Urinary bladder (tissue), 4 donors: Measurements from ENCODE around the gene MAN1C1. TPM values are rescaled to one million over a fixed set of nuclear protein-coding genes. Genes with fewer than 3 reads are reported as not detected.

ENCODE experiments used
- DNase-seq: peaks from one replicate; pipeline ENCODE4 v3.0.0-alpha.2; 2015; ENCODE audit errors: extremely low spot score
- H3K27ac ChIP-seq: one replicate; pipeline ENCODE4 v1.5.1; 2013; ENCODE audit warnings: low read depth, mild to moderate bottlenecking, moderate library complexity
- H3K36me3 ChIP-seq: one replicate; pipeline ENCODE4 v1.6.1; 2013; ENCODE audit warnings: mild to moderate bottlenecking, moderate library complexity; ENCODE audit not compliant: insufficient read depth
- H3K4me1 ChIP-seq: one replicate; pipeline ENCODE4 v1.6.1; 2013; ENCODE audit warnings: mild to moderate bottlenecking, moderate library complexity; ENCODE audit not compliant: insufficient read depth
- H3K4me3 ChIP-seq: one replicate; pipeline ENCODE4 v1.5.1; 2013; ENCODE audit warnings: low read depth, low read length
- WGBS: extraction: QIAGEN DNeasy Blood & Tissue Kit; methylation state at CpG from one replicate; pipeline ENCODE4 v1.1.7; 2013; 5-methylcytosine and 5-hydroxymethylcytosine counted together
- polyA plus RNA-seq: library from polyadenylated mRNA; stranded (reverse); fragments of 200-250 nt; gene quantifications from one replicate; pipeline ENCODE4 v1.2.3, GENCODE V29; 2013
- total RNA-seq: library from RNA; depleted of rRNA; stranded (reverse); fragments of >200 nt; gene quantifications from one replicate; pipeline ENCODE4 v1.2.3, GENCODE V29; 2014
- donor health status: healthy with polysubstance abuse.
- donor health status: healthy.

MAN1C1 gene
- total and polyA plus RNA-seq, 2 donors, result 18.2 to 26.4 TPM

DNA sequence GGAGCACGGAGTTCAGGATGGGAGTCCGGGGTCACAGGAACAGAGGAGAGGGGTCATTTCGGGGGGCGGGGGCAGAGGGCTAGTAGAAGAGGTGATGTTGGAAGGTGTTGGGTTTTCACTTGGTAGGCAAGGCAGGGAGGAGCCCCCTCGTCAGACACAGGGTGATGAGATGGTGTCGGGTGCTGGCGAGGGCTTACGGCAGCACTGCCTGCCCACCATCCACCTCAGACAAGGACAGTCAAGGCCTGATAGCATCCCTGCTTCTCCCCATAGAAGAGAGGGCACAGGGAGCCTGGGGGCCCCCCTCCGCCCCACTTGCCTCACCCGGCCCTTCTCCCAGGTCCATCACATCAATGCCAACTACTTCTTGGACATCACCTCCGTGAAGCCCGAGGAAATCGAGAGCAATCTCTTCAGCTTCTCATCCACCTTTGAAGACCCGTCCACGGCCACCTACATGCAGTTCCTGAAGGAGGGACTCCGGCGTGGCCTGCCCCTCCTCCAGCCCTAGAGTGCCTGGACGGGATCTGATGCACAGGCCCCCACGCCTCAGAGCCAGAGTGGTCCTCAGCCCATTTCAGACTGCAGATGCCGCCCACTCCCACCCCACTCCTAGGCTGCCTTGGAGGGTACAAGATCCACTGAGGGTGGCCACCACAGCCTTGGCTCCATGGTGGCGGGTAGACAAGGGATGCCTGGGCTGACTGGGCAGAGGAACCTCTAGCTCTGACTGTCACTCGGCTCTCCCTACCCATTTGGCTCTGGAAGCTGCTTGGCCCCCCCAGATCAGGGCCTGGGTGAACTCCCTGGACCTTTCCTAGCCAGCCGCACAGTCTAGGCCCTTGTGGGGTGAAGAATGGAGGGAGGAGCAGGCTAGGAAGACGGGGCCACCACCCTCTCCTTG is 198.9 kb downstream of the MAN1C1 start:
- 92% methylated on average over 24 of the region's 24 CpGs for WGBS

DNA sequence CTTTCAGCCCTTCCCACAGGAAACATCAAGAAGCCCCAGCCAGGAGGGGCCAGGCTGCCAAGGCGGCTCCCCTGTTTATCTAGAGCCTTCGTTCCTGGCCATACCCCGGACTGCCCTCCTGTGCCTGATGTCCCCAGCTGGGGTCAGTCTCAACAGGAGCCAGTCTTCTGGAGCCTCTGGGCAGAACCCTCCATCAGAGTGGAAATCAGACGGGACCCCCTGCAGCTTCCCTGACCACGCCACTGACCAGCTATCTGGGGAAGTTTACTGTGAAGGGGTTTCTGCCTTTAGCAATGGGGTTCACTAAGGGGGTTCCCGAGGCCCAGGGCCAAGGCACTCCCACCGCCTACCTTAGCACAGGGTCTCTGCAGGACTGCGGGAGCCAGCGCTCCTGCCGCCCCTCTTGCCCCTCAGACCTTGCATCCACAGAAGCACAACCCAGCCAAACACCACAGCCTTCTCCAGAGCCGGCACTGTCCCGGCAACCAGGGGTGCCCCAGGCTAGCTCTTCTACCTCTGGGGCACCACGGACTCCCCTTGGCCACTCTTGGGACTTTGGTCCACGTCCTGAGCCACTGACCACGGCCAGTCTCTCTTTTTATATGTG is 199.6 kb downstream of the MAN1C1 start:
- no peak for DNase-seq
- no peaks in the 10 kb centered on the region for H3K4me1 ChIP-seq
- H3K36me3 ChIP-seq, result no peaks in the 10 kb centered on the region
- H3K4me3 ChIP-seq, result no peak overlapping the region
- no peak overlapping the region for H3K27ac ChIP-seq
- 83% methylated on average over 15 of the region's 15 CpGs for WGBS

More for the DNA sequence above, 198.9 kb downstream of the MAN1C1 start:
- no peak overlapping the region for H3K27ac ChIP-seq
- H3K4me3 ChIP-seq, result no peak overlapping the region
- no peaks in the 10 kb centered on the region for H3K36me3 ChIP-seq
- no peaks in the 10 kb centered on the region for H3K4me1 ChIP-seq
- no peak for DNase-seq

DNA sequence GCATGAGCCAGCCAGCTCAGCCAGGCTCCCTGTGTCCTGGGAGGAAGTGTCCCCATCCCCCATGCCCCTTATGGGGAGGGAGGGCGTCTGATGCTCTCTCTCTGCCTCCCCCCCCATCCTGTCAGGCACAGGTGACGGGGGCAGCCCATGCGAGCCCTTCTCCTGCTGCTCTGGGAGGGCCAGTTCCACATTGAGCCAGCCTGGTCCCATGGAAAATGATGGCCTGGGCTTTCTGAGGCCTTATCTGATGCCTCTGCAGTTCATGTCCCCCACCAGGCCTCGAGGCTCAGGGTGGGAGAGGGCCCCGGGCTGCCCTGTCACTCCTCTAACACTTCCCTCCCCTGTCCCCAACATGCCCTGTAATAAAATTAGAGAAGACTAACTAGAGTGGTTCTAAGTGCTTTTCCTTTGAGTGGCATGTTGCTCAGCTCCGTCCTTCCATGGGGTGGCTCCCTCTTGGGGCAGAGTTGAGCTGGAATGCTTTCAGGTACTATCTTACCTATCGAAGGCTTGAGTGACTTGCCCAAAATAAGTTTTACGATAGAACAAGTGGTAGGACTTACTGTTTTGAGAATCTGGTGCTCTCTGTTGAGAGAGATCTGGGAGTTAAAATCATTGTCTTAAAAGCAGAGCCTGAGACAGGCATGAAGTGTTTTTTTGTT is 201.4 kb downstream of the MAN1C1 start:
- H3K36me3 ChIP-seq, result no peaks in the 10 kb centered on the region
- H3K4me1 ChIP-seq, result no peaks in the 10 kb centered on the region
- H3K27ac ChIP-seq, result no peak overlapping the region
- no peak overlapping the region for H3K4me3 ChIP-seq
- 44% methylated on average over 8 of the region's 8 CpGs for WGBS
- DNase-seq, result no peak

DNA sequence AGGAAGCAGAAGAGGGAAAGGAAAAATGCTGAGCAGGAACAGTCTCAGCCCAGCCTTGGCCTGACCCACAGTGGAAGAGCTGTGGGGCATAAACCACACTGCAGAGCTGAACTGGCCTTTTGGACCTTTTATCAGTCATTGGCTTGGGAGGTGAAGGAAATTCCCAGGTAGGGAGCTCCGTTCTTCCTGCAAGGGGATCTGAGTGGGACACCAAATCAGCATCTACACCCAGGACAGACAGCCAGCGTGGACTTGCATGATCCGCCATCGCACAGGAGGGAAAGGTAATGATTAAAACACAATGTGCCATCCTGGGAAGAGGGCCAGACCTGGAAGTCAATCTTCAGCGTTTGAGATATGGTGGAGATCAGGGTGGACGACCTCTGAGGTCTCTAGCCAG is 202.0 kb downstream of the MAN1C1 start:
- no peak for DNase-seq
- 53% methylated on average over 6 of the region's 6 CpGs for WGBS
- no peak overlapping the region for H3K4me3 ChIP-seq
- H3K36me3 ChIP-seq, result no peaks in the 10 kb centered on the region
- no peaks in the 10 kb centered on the region for H3K4me1 ChIP-seq
- no peak overlapping the region for H3K27ac ChIP-seq

DNA sequence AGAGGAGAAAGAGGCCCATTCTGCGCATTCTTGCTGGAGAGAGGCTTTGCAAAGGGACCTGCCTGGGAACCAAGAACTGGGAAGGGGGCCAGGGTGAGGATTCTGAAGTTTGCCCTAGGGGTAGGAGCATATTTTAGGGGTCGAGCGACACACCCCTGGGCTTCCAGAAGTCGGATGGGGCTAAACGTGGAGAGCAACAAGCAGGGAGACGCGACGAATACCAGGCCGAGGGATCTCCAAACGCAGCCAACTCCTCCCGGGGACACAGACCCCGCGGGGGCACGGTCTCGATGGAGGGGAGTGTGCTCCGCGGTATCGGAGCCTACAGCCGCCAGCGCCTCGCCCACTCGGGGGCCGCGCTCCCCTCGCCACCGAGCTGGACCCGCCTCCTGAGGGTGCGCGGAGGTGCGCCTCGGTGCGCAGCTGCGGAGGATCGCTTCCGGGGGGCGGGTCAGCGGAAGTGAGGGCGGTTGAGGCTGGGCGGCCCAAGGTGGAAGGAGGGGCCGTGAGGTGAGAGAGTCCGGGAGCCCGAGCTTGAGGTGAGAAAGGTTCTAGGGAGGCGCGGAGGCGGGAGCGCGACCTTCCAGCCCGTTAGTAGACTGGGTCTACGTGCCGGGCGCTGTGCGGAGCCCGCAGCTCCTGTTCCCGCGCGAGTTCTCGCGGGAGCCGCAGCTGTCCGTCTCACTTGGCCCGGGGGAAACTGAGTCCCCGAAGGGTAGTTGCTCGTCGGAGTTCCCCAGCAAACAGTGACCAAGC is 203.1 kb downstream of the MAN1C1 start, which contains the start of gene MTFR1L:
Gene MTFR1L (plus strand): TSS at position 464 of the 756 bp plus-strand sequence. CDS start 3,151 bp downstream, outside the sequence.
- H3K4me3 ChIP-seq, result peak within 1 kb of the TSS; percentile 82
- WGBS, result under 1% methylated on average over 64 of the region's 64 CpGs
- H3K4me1 ChIP-seq, result no peaks in the 10 kb centered on the region
- peak; percentile 84 for DNase-seq
- H3K36me3 ChIP-seq, result no peaks in the 10 kb centered on the region
- peak within 1 kb of the TSS; percentile 81 for H3K27ac ChIP-seq

DNA sequence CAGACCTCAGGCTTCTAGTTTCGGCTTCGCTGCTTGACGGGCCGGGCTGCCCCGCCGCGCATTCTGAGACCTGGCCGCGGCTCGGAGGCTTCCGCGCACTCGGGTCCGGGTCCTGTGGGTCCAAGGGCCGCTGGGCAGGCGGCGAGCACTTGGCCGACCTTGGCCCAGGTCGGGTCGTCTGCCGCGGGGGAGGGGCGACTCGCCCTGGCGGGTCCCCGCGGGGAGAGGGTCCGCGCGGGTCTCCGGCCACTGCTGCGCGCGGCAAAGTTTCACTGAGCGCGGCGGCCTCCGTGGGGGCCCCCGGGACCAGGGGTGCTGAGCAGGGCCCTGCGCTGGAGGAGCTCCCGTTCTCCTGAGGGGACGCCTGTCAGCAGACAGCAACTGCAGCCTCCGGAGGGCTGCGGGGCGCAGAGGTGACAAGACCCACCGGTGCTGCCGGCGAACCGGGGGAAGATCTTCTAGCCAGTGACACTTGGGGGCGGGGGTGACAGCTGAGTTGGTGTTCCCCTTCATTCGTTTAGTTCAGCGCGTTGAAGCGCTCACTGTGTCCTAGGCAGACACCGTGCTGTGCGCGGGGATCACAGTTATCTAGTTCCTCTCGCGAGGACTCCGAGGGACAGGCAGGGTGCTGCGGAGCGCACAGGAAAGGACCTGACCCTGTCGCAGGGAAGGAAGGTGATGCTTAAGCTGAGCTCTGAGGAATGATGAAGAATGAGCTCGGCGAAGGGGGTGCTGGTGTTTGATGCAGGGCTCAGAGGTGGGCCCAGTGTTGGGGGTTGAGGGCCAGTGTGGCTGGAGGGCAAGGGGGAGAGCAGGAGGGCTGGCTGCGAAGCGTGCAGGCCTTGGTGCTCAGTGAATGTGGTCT is 203.9 kb downstream of the MAN1C1 start:
- DNase-seq, result no peak
- peak overlapping the region; percentile 81 for H3K27ac ChIP-seq
- H3K36me3 ChIP-seq, result no peaks in the 10 kb centered on the region
- no peaks in the 10 kb centered on the region for H3K4me1 ChIP-seq
- under 1% methylated on average over 67 of the region's 67 CpGs for WGBS
- peak overlapping the region; percentile 82 for H3K4me3 ChIP-seq

DNA sequence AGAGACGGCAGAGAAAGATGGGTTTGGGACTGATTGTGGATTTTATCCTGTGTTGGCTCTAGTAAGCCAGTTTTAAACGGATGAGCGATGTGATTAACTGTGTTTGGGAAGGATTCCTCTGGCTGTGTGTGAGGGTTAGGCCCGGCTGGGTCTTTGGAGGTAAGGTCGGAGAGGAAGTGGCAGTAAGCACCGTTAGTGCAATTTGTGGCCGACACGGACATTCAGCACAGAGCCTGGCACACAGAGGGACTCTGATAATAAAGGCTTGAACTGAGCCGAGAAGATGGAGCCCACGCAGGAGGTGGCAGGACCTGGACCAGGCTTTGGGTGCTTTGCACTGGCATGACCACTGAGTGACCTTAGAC is 204.5 kb downstream of the MAN1C1 start:
- no peak overlapping the region for H3K27ac ChIP-seq
- 28% methylated on average over 10 of the region's 10 CpGs for WGBS
- H3K36me3 ChIP-seq, result no peaks in the 10 kb centered on the region
- peak overlapping the region; percentile 82 for H3K4me3 ChIP-seq
- H3K4me1 ChIP-seq, result no peaks in the 10 kb centered on the region
- no peak for DNase-seq

DNA sequence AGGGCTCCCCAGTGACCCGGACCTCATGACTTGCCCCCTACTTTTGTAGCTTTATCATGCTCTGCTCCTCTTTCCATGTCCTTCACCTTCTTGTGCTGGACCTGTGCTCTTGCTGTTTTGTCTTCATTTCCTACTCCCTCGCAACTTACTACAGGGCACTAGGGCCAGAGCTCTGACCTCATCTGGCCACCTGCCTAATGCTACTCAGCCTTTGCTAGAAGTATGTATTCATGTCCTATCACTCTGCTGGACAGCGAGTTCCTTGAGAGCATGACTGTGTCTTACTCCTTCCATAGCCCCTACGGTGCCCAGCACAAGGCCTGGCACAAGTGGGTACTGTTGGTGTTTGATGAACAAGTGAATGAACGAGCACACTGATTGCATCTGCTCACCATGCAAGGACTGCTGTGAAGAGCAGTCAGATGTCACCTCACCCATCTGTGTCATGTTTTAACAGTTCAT is 205.1 kb downstream of the MAN1C1 start:
- no peak overlapping the region for H3K27ac ChIP-seq
- no peak overlapping the region for H3K4me3 ChIP-seq
- no peaks in the 10 kb centered on the region for H3K4me1 ChIP-seq
- no peak for DNase-seq
- no peaks in the 10 kb centered on the region for H3K36me3 ChIP-seq
- 64% methylated on average over 5 of the region's 5 CpGs for WGBS

DNA sequence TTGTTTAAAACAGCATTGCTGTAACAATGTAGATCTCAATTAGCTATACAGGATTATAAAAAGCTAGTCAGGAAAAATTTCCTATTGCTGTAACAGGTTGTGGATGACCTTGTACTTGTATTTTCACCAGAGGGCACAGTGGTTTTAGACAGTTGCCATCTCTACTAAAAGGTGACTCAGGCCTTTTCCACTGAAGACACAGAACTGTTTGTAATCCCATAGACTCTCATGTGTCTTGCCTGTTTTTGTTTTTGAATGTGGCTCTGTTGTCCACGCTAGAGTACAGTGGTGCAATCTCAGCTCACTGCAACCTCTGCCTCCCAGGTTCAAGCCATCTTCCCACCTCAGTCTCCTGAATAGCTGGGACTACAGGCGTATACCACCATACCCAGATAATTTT is 209.0 kb downstream of the MAN1C1 start:
- no peak for DNase-seq
- WGBS, result 88% methylated on average over 2 of the region's 2 CpGs
- Histone ChIP-seq H3K27ac (no peak overlapping the region), H3K36me3 (peaks cover 3% of the 10 kb centered on the region), H3K4me3 (no peak overlapping the region), H3K4me1 (no peaks in the 10 kb centered on the region)

DNA sequence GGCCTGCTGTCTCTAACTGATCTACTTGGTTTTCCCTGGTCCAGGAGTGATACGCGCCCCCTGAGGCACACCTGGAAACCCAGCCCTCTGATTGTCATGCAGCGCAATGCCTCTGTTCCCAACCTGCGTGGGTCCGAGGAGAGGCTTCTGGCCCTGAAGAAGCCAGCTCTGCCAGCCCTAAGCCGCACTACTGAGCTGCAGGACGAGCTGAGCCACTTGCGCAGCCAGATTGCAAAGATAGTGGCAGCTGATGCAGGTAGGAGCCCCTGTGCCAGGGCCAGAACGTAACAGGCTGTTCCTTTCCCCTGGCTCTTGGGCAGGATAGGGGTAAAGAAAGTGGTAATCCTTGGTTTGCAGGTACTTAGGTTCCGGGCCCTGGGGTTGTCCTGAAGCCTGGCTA is 210.0 kb downstream of the MAN1C1 start:
- no peaks in the 10 kb centered on the region for H3K4me1 ChIP-seq
- no peak overlapping the region for H3K27ac ChIP-seq
- H3K4me3 ChIP-seq, result no peak overlapping the region
- peaks cover 6% of the 10 kb centered on the region for H3K36me3 ChIP-seq
- 97% methylated on average over 10 of the region's 10 CpGs for WGBS
- no peak for DNase-seq

DNA sequence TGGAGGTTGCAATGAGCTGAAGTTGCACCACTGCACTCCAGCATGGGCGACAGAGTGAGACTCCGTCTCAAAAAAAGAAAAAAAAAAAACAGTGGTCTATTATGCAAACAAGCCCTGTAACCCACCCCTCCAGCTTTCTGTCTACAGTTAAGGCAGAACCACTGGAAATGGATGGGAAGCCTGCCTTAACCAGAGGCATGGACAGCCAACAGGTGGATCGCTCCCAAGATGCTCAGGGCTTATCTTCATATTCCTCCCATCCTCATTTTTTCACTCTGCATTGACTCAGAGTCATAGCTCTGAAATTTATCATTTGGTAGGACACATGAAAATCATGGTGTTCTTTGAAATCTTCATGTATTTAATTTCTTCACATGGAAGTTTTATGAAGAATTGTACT is 211.9 kb downstream of the MAN1C1 start:
- H3K4me3 ChIP-seq, result no peak overlapping the region
- H3K4me1 ChIP-seq, result no peaks in the 10 kb centered on the region
- no peak for DNase-seq
- no peak overlapping the region for H3K27ac ChIP-seq
- 61% methylated on average over 3 of the region's 3 CpGs for WGBS
- H3K36me3 ChIP-seq, result peaks cover 6% of the 10 kb centered on the region

DNA sequence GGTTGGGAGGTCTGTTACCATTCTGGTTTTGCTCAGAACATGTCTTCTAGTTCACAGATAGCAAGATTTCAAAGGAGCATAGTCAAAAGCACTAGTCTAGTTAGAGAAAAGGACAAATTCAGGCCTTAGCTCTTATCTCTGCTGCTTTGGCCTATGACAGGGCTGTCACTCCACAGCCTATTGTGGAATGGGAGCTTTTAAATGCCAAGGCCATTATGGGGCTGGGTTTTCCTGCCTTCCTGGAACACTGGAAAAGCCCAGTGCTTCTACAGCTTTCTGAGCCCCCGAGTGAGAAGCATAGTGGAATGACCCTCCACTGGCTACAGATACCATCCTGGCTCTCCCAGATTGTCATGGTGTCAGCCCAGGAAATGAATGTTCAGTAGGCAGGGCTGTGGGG is 212.5 kb downstream of the MAN1C1 start:
- Histone ChIP-seq H3K27ac (no peak overlapping the region), H3K4me1 (no peaks in the 10 kb centered on the region), H3K36me3 (peaks cover 6% of the 10 kb centered on the region), H3K4me3 (no peak overlapping the region)
- WGBS, result 83% methylated on average over 1 of the region's 1 CpG
- DNase-seq, result no peak
